ENCODE data around the gene PSEN1.

Gene PSEN1

DNA sequence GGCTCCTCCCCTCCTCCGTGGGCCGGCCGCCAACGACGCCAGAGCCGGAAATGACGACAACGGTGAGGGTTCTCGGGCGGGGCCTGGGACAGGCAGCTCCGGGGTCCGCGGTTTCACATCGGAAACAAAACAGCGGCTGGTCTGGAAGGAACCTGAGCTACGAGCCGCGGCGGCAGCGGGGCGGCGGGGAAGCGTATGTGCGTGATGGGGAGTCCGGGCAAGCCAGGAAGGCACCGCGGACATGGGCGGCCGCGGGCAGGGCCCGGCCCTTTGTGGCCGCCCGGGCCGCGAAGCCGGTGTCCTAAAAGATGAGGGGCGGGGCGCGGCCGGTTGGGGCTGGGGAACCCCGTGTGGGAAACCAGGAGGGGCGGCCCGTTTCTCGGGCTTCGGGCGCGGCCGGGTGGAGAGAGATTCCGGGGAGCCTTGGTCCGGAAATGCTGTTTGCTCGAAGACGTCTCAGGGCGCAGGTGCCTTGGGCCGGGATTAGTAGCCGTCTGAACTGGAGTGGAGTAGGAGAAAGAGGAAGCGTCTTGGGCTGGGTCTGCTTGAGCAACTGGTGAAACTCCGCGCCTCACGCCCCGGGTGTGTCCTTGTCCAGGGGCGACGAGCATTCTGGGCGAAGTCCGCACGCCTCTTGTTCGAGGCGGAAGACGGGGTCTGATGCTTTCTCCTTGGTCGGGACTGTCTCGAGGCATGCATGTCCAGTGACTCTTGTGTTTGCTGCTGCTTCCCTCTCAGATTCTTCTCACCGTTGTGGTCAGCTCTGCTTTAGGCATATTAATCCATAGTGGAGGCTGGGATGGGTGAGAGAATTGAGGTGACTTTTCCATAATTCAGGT is at the start of gene PSEN1:
TSS of gene PSEN1 (plus strand) at position 121 of the 839 bp plus-strand sequence. CDS start 11,513 bp downstream, outside the sequence.
- DNase-seq (ENCODE audit: low spot score) = peak; percentile 89

DNA sequence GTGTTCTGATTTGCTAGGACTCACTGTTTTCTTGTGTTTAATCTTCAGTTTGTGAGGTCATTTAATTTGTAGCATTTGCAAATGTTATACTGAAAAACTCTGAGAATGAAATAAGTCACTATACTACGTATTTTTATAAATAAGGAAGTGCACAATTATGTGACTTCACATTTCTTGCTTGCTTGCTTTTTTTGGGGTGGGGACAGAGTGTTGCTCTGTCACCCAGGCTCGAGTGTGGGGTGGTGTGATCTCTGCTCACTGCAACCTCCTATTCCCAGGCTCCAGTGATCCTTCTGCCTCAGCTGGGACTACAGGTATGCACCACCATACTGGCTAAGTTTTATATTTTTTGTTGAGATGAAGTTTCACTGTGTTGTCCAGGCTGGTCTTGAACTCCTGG is 45.3 kb upstream of the PSEN1 start:
- no peak for DNase-seq (ENCODE audit: low spot score)

DNA sequence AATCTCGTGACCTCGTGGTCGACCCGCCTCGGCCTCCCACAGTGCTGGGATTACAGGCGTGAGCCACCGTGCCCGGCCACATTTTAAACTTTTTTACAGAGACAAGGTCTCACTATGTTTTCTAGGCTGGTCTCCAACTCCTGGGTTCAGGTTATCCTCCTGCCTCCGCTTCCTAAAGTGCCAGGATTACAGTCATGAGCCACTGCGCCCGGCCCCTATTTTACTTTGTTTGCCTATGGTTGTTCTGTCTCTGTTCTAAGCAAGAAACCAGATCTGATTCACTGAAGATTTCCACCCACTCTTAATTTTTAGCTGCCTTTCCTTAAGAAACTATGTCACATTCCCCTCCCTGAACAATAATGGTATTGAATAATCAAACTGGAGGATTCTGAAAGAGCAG is 38.9 kb upstream of the PSEN1 start:
- DNase-seq (ENCODE audit: low spot score) = no peak

DNA sequence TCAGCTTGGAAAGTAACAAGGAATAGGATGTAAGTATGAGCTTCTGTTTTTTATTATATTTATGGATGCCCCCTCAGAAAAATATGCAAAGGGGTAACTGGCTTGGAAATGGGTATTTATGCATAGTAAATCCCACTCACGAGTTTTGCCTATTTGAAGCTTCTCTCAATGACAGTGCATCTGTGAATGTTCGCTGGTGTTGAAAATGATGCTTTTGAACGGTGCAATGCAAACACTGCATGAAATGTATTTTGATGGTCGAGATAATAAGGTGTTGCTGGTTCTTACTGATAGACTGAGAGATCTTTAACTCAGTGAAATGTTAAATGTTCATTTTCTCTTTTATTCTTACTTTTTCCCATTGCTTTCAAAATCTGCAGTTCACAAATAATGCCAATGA is 36.0 kb upstream of the PSEN1 start:
- no peak for DNase-seq (ENCODE audit: low spot score)

DNA sequence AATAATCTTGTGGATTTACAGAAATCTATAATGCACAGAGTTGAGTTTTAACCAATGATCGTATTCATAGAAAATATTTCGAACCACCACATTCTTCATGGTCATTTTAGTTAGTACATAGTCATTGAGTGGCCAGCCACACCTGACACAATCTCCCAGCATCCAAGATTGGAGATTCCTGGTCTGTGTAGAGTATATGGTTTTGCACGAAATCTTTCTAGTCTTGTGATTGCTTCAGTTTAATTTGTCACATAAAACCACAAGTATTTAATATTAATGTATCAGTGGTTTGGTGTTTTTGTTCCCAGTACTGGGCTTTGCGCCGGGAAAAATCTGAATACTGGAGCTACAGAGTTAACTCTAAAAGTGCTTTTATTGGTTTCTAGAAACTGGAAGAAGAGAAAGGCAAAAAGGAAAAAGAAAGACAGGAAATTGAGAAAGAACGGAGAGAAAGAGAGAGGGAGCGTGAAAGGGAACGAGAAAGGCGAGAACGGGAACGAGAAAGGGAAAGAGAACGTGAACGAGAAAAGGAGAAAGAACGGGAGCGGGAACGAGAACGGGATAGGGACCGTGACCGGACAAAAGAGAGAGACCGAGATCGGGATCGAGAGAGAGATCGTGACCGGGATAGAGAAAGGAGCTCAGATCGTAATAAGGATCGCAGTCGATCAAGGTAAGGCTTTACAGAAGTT is 33.4 kb upstream of the PSEN1 start:
- DNase-seq (ENCODE audit: low spot score) = no peak

DNA sequence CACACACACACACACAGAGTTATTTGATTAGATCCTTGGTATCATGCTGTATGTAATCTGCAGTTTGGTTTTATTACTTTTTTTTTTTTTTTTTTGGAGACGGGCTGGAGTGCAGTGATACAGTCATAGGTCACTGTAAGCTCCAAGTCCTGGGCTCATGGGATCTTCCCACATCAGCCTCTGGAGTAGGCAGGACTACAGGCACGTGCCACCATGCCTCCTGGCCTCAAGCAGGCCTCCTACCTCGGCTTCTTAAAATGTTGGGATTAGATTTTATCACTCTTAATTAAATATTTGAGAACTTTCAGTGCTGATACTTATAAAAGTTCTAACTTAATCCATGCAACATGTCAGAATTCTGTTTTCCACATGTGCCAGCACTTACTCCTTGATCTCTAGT is 31.3 kb upstream of the PSEN1 start:
- no peak for DNase-seq (ENCODE audit: low spot score)

DNA sequence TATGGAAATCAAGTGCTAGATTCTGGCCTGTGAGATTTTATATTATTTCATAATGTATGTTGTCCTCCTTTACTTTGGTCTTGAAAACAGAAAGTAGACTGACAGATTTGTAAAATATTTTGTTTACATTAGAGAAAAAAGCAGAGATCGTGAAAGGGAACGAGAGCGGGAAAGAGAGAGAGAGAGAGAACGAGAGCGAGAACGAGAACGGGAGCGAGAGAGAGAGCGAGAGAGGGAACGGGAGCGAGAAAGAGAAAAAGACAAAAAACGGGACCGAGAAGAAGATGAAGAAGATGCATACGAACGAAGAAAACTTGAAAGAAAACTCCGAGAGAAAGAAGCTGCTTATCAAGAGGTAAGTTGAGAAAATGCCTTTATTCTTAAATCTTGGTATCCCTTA is 30.6 kb upstream of the PSEN1 start:
- no peak for DNase-seq (ENCODE audit: low spot score)

DNA sequence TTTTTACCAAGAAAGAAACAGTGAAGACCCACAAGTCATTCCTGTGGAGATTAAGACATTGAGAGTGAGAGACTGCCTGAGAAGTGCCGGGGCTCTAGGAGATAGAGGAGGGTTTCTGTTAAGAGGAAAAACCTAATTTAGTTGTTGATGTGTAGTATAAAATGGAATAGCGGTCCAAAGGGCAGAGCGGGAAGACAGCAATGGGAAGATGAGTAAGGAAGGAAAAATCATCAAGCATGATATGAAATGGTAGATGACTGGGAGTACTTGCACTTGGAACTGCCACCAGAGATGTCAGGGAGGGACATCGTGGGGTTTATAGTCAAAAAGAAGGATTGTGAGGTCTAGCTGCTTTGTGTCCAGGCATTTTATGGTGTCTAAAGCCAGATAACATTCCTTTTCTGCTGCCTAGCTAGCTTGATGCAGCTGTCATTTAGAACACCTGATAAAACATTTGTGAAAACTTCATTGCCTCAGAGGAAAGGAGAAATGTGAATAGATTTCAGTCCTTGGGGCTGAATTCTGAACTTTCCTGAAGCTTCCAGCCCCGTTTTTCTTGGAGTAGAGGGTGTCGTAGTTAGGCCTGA is 20.1 kb upstream of the PSEN1 start:
- no peak for DNase-seq (ENCODE audit: low spot score)

DNA sequence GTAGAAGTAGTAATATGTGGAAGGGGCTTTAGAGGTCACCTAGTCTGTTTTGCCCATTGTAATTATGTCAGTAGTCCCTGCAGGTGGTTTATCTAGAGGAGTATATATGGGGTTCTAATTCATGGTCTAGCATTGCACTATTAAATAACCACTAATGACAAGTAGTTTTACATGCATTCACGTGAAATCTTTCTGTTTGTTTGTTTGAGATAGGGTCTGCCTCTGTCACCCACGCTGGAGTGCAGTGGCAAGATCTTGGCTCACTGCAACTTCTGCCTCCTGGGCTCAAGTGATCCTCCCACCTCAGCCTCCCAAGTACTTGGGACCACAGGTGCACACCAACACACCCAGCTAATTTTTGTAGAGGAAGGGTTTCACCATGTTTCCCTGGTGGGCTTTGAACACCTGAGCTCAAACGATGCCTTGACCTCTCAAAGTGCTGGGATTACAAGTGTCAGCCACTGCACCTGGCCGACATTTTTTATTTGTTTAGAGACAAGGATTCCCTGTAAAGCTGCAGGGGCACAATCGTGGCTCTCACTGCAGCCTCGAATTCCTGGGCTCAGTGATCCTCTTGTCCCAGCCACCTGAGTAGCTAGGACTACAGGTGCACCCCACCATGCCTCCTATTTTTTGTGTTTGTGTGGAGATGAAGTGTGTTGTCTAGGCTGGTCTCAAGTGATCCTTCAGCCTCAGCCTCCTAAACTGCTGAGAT is 12.0 kb upstream of the PSEN1 start:
- DNase-seq (ENCODE audit: low spot score) = no peak

DNA sequence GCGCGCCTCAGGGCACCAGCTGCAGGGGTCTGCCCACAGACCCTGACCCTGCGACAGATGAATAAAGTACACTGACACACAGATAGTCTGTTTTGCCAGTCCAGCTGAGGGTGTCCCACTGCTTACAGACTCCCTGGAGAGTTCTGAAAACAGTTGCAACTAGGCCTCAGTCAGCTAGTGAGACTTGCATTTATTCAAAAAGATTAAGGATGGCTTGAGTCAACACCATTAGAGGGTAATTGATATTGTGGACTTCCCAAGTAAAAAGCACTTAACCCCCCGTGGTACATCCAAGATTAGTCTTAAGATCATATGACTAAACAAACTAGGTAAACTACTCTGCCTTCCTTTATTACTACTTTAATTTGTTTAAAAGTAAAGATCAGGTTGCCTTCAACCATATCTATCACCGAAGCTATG is 11.1 kb upstream of the PSEN1 start:
- DNase-seq (ENCODE audit: low spot score) = no peak

DNA sequence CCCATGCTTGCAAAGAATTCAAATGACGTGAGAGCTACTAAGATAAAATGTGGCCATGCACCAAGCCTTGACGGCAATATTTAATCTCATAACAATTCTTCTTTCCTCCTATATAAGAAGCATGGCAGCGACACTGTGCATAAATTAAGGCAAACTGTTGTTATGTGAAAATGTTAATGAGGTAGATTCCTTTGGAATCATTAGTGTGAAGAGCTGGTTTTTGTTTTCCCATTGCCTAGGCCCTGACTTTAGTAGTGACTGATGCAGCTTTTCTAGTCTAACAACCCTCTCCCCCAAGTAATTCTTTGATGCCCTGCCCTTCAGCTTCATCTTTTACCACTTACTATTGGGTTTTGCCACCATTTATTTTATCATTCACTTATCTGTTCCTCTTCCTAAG is 10.6 kb upstream of the PSEN1 start:
- no peak for DNase-seq (ENCODE audit: low spot score)

DNA sequence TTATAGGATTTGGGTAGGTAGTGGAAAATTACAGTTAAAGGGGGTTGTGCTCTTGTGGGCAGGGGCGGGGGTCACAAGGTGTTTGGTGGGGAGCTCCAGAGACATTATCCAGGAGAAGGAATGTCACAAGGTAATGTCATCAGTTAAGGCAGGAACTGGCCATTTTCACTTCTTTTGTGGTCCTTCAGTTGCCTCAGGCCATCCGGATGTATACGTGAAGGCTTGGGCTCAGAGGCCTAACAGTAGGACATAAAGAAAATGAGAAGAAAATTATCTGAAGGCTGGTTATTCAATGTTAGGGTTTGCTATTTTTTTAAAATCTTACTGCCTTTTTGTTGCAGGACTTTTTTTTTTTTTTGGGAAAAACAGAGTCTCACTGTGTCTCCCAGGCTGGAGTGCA is 2.5 kb upstream of the PSEN1 start:
- no peak for DNase-seq (ENCODE audit: low spot score)

DNA sequence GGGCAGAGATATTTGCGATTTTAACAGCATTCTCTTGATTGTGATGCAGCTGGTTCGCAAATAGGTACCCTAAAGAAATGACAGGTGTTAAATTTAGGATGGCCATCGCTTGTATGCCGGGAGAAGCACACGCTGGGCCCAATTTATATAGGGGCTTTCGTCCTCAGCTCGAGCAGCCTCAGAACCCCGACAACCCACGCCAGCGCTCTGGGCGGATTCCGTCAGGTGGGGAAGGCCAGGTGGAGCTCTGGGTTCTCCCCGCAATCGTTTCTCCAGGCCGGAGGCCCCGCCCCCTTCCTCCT is 271 bp upstream of the PSEN1 start:
- DNase-seq (ENCODE audit: low spot score) = no peak

DNA sequence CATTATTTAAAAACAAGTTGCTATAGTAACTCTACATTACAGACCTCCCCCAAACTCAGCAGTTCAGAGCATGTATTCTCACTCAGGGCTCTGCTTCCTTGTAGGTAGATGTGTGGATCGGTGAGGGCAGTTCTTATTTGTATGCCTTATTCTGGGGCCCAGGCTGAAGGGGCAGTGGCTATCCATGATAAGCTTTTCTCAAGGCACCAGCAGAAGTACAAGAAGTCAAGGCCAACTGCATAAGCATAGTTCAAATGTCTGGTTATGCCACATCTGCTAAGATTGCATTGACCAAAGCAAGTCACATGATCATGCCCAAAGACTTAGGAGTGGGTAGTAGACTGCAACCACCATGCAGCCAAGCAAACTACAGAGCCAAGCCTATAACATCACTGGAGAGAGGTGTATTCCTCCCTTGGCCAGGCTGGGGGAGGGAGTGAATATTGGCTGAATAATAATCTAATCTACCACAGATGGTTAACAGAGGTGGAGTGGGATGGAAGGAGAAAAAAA is 4.6 kb downstream of the PSEN1 start:
- no peak for DNase-seq (ENCODE audit: low spot score)

DNA sequence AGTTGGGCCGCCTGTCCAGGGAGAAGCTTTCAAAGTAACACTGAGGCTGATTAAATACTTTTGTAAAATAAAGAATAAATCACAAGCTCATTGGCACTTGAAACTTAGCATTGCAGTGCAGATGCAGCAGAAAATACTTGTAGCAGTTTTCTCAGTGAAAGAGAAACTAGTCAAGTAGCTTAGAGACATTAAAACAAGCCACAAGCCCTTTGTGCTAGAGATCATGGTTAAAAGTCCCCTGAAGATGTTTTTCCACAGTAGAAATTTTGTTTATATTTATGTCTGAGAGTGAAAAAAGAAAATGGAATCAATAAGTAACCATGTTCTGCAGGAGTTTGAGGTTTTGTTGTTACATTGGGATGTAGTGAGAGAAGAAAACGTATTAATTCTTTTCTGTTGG is 5.9 kb downstream of the PSEN1 start:
- DNase-seq (ENCODE audit: low spot score) = no peak

DNA sequence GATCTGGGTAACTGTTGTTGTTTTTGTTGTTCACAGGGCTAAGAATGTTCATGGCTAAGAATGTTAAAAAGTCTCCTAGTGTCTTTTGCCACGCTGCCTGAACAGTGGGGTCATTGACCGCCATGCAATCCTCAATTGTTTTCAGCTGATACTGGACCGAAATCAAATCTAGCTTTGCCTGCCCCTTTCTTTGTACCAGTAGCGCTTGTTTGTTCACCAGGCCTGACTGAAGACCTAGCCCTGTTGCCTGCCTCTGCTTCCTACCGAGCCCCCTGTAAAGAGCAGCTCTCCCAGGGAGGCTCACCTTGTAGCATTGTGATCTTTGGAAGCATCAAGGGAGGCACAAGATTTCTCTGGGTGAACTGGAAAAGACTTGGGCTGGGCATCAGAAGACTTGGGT is 6.7 kb downstream of the PSEN1 start:
- DNase-seq (ENCODE audit: low spot score) = no peak

DNA sequence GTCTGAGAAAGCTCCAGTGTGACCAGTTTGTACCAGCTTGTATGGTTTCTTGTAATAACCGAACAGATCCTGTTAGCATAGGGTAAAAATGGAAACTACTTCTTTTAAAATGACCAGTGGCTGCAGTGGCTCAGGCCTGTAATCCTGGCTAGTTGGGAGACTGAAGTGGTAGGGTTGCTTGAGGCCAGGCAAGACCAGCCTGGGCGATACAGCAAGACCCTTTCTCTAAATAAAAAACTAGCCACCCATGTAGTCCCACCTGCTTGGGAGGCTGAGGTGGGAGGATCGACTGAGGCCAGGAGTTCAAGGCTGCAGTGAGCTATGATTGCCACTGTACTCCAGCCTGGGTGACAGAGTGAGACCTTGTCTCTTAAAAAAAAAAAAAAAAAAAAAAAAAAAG is 7.3 kb downstream of the PSEN1 start:
- no peak for DNase-seq (ENCODE audit: low spot score)

DNA sequence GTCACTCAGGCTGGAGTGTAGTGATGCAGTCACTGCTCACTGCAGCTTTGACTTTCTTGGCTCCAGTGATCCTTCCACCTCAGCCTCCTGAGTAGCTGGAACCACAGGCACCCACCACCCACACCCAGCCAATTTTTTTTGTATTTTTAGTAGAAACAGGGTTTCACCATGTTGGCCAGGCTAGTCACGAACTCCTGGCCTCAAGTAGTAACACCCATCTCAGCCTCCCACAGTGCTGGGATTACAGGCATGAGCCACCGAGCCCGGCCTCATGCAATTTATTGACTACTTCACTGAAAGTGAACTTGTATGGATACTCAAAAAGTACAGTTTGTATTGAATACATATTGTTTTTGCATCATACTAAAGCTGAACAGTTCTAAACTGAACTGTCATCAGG is 9.1 kb downstream of the PSEN1 start:
- no peak for DNase-seq (ENCODE audit: low spot score)

DNA sequence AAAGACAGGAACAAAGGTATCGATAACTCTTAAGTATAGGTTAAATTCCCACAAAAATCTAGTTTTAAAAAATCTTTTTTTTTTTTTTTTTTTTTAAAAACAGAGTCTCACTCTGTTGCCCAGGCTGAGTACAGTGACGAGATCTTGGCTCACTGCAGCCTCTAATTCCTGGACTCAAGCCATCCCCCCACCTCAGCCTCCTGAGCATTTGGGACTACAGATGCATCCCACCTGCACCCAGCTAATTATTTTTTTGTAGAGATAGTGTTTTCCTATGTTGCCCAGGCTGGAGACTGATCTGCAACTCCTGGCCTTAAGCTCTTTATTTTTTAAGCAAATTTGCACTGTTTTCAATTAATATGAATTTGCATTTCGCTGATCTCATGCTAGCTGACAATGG is 9.8 kb downstream of the PSEN1 start:
- DNase-seq (ENCODE audit: low spot score) = no peak

DNA sequence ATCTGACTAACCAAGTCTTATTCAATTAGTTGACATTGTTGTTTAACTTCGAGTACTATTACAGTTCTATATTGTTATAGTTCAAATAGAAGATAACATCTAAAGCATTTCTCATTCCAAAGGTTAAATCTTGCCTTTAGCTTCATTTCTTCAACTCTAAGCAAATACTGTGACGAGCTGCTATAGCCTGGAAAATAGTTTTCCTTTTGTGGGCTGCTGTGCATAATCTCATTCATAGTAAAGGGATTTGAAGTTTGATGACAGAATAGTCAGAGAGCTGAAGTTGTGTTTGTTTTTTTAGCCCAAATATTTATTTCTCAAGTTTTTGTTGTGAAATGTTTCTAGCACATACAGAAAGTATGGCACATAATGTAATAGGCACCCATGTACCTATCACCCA is 13.4 kb downstream of the PSEN1 start:
- no peak for DNase-seq (ENCODE audit: low spot score)

DNA sequence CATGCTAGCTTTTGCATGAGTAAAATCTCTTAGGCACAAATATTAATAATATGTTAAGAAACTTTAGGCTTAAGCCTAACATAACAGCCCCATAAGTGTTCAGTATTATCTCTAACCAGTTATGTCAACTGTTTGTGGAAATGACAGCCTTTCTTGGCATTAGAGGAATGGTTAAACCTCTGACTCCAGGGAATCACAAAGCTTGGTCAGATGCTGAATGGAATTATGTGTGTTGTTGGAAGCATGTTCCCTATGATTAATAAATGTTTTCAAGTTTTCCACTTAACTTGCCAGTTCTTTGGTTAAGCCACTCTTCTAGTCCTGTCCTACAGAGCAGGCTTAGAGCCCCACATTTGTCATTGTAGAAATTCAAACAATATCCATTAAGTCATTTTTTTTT is 17.0 kb downstream of the PSEN1 start:
- no peak for DNase-seq (ENCODE audit: low spot score)

DNA sequence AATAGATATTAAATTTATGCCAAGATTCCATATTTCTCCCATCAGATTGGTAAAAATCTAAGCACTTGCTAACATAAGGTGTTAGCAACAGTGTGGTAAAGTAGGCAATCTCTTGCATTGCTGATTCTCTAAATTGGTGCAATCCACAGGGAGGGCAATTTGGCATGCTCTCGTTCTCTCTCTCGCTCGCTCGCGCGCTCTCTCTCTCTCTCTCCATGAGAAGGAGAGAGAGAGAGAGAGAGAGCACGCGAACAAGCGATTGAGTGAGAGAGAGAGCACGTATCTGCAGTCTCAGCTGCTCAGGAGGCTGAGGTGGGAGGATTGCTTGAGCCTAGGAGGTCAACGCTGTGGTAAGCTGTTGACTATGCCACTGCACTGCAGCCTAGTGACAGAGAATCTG is 25.9 kb downstream of the PSEN1 start:
- no peak for DNase-seq (ENCODE audit: low spot score)

DNA sequence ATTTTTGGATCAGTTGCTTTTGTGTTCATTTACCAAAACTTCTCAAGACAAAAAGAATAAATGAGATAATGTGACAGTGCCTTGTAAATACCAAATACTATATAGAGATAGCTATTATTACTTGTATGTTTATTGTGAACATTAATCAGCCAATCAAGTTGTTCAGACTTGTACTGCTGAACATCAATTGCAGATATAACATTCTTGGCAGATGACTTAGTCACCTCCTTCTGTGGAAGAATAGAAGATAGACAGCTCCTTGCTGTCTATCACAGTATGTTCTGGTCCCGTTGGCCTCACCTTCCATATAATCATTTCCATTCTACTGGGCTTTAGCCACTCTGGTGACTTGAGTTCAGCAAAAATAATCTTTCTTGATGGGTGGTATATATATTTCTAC is 30.1 kb downstream of the PSEN1 start:
- DNase-seq (ENCODE audit: low spot score) = no peak
